Neural crest cell (in vitro differentiated cells): ENCODE data around the gene GALNT18. TPM values are rescaled to one million over a fixed set of nuclear protein-coding genes. Genes with fewer than 3 reads are reported as not detected.

Experiments
- DNase-seq: peaks from one replicate; pipeline ENCODE4 v3.0.0; 2021; ENCODE audit warnings: low read depth, mixed read lengths, low spot score
- H3K27ac Mint-ChIP-seq: one replicate; pipeline ENCODE4 v1.8.0; 2021; ENCODE audit warnings: mild to moderate bottlenecking, mixed read lengths; ENCODE audit not compliant: unreplicated experiment
- H3K27me3 Mint-ChIP-seq: 2 replicates; pipeline ENCODE4 v1.8.0; 2021; ENCODE audit warnings: low read depth, mild to moderate bottlenecking, mixed read lengths
- H3K36me3 Mint-ChIP-seq: 2 replicates; pipeline ENCODE4 v1.8.0; 2021; ENCODE audit warnings: low read depth, mild to moderate bottlenecking, mixed read lengths
- H3K4me1 Mint-ChIP-seq: 2 replicates; pipeline ENCODE4 v1.8.0; 2021; ENCODE audit warnings: mixed read lengths
- H3K4me3 Mint-ChIP-seq: one replicate; pipeline ENCODE4 v1.8.0; 2021; ENCODE audit warnings: mild to moderate bottlenecking, mixed read lengths
- H3K9me3 Mint-ChIP-seq: 2 replicates; pipeline ENCODE4 v1.8.0; 2021; ENCODE audit warnings: mixed read lengths
- total RNA-seq: library from RNA; stranded (reverse); gene quantifications from 2 replicates; pipeline ENCODE4 v1.2.1, GENCODE V29; 2021
- TF ChIP-seq, protein P1 (sequence below): fragments of 200-600 bp; sonication (generic); conservative IDR thresholded peaks from 2 replicates; pipeline ENCODE4 v1.5.0; 2021; ENCODE audit warnings: antibody characterized with exemption, mild to moderate bottlenecking

GALNT18 gene
- total RNA-seq, 1 donor from 2014 or later, result 2.8 TPM

DNA sequence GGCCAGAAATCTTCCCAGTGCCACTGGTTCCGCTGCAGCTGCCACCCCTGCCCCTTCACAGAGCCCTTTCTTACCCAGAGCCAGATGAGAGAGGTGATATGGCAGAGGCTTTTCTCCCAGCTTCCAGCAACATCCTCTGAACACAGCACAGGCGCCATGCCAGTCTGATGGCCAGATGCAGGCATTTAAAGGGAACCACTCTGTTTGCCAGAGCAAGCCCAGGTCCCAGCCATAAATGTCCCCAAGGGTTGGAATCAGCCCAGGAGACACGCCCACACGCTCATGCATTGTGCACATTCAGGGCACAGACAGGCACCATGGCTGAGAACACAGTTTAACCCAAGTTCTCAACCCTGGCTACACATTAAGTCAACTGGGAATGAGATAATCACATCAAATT is 154.5 kb downstream of the GALNT18 start:
- DNase-seq, result no peak
- TF ChIP-seq, protein P1, sequence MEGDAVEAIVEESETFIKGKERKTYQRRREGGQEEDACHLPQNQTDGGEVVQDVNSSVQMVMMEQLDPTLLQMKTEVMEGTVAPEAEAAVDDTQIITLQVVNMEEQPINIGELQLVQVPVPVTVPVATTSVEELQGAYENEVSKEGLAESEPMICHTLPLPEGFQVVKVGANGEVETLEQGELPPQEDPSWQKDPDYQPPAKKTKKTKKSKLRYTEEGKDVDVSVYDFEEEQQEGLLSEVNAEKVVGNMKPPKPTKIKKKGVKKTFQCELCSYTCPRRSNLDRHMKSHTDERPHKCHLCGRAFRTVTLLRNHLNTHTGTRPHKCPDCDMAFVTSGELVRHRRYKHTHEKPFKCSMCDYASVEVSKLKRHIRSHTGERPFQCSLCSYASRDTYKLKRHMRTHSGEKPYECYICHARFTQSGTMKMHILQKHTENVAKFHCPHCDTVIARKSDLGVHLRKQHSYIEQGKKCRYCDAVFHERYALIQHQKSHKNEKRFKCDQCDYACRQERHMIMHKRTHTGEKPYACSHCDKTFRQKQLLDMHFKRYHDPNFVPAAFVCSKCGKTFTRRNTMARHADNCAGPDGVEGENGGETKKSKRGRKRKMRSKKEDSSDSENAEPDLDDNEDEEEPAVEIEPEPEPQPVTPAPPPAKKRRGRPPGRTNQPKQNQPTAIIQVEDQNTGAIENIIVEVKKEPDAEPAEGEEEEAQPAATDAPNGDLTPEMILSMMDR, result no peak
- Mint-ChIP-seq H3K27ac (no peak overlapping the region), H3K36me3 (no peaks in the 10 kb centered on the region), H3K27me3 (no peaks in the 10 kb centered on the region), H3K4me3 (no peak overlapping the region), H3K4me1 (peaks cover 16% of the 10 kb centered on the region), H3K9me3 (no peaks in the 10 kb centered on the region)

DNA sequence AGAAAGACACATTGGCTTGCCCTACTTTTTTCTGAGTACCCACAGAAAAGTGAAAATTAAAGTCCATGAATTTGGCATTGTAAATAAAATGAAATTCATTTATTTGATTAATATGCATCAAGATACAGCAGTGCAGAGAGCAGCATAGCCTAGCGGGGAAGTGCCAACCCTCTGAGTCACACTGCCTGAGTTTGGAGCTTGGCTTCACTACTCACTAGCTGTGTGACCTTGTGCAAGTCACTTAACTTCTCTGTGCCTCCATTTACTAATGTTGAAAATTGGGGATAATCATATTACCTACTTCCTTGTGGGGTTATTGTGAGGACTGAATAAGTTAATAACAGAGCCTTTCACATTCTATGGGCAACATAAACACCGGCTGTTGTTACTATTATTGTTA is 157.2 kb downstream of the GALNT18 start:
- H3K9me3 Mint-ChIP-seq, result no peaks in the 10 kb centered on the region
- DNase-seq, result no peak
- H3K4me3 Mint-ChIP-seq, result no peak overlapping the region
- H3K36me3 Mint-ChIP-seq, result no peaks in the 10 kb centered on the region
- H3K4me1 Mint-ChIP-seq, result peaks cover 33% of the 10 kb centered on the region
- H3K27me3 Mint-ChIP-seq, result no peaks in the 10 kb centered on the region
- no peak overlapping the region for H3K27ac Mint-ChIP-seq
- TF ChIP-seq, protein P1, result no peak

DNA sequence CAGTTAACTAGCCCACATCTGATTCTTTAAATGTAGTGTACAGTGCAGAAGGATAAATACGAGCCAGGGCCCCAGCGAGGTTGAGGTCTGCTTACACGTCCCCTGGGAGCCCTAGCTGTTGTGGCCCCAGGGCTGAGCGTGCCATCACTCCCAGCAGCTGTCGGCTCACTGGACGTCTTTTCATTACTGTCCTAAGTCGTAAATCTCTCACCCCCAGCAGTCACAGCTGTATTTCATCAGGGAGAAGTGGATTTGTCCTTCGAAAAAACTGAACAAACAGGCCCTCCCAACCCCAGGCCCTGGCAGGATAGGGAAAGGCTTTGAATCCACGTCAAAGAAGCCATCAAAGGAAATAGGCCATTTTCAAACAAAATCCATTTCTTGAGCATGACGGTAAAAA is 158.4 kb downstream of the GALNT18 start:
- Mint-ChIP-seq H3K27me3 (no peaks in the 10 kb centered on the region), H3K4me1 (peaks cover 35% of the 10 kb centered on the region), H3K4me3 (no peak overlapping the region), H3K27ac (peak overlapping the region; percentile 3), H3K9me3 (no peaks in the 10 kb centered on the region), H3K36me3 (no peaks in the 10 kb centered on the region)
- TF ChIP-seq, protein P1, result no peak
- peak; percentile 5 for DNase-seq

DNA sequence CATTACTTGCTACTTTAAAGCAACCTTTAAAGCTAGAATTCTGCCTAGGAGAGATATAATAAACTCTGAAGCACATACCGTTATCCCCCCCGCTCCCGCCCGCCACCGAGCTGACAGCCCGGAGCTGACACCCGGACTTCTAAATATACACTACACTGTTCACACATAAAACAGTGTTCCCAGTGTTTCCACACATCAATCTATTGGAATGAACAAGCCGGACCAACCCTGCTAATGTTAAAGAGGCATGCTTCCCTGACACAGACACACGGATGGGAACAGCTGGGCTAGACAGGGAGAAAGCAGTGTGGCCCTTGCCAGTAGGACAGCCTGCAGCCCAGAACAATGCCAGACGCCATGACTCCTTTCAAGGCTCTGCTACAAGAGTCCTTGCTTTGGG is 160.3 kb downstream of the GALNT18 start:
- peaks cover 38% of the 10 kb centered on the region for H3K4me1 Mint-ChIP-seq
- peak overlapping the region; percentile 53 for H3K27ac Mint-ChIP-seq
- DNase-seq, result peak; percentile 2
- no peaks in the 10 kb centered on the region for H3K36me3 Mint-ChIP-seq
- peak overlapping the region; percentile 66 for H3K4me3 Mint-ChIP-seq
- H3K9me3 Mint-ChIP-seq, result no peaks in the 10 kb centered on the region
- TF ChIP-seq, protein P1, result no peak
- no peaks in the 10 kb centered on the region for H3K27me3 Mint-ChIP-seq

DNA sequence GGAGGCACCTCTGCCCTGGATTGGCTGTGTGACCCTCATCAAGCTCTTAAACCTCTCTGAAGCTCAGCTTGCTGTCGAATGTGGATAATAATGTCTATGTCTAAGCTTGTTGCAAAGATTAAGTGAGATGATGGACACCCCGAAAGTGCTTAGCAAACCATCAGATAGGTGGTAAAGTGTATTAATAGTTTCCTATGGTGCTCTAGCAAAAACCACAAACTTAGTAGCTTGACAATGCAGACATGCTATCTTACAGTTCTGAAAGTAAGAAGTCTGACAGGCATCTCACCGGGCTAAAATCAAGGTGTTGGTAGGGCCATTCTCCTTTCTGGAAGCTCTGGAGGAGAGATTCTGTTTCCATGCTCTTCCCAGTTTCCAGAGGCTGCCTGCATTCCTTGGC is 162.2 kb downstream of the GALNT18 start:
- H3K9me3 Mint-ChIP-seq, result no peaks in the 10 kb centered on the region
- H3K4me1 Mint-ChIP-seq, result peaks cover 34% of the 10 kb centered on the region
- H3K36me3 Mint-ChIP-seq, result no peaks in the 10 kb centered on the region
- no peak overlapping the region for H3K4me3 Mint-ChIP-seq
- TF ChIP-seq, protein P1, result no peak
- H3K27ac Mint-ChIP-seq, result no peak overlapping the region
- H3K27me3 Mint-ChIP-seq, result no peaks in the 10 kb centered on the region
- no peak for DNase-seq

DNA sequence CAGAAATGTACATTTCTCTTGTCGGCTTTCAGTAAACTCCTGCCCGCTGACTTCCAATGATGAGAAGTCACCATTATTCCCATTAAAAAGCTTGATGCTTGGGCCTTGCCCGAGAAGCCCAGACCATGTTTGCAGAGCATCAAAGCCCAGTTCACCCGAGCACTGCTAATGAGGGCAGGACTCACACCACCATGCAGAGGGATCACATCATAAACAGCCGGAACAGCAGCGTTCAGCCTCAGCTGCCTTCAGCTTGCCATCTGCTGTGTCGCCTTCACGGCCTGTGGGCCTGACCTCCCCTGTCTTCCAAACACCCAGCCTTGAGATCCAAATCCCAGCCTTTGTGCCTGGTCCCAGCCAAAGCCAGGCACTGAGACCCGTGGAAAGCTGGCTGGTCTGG is 163.3 kb downstream of the GALNT18 start:
- H3K4me3 Mint-ChIP-seq, result no peak overlapping the region
- no peaks in the 10 kb centered on the region for H3K27me3 Mint-ChIP-seq
- H3K36me3 Mint-ChIP-seq, result no peaks in the 10 kb centered on the region
- TF ChIP-seq, protein P1, result no peak
- DNase-seq, result no peak
- peaks cover 29% of the 10 kb centered on the region for H3K4me1 Mint-ChIP-seq
- H3K27ac Mint-ChIP-seq, result peak overlapping the region; percentile 54
- no peaks in the 10 kb centered on the region for H3K9me3 Mint-ChIP-seq
